Measurements from ENCODE around the gene PPP2R2D.

PPP2R2D gene

GRCh38 chr10:131998845-131999681 is 98.3 kb downstream of the PPP2R2D start:
- no peak overlapping the region for H3K4me3 ChIP-seq (ENCODE audit: low read depth, low read length)
- TF ChIP-seq CTCF (IDR thresholded peaks at IDR 0.05; ENCODE audit: low read depth, low read length), result no peak

GRCh38 chr10:132001238-132001972 is 100.6 kb downstream of the PPP2R2D start:
- TF ChIP-seq CTCF (IDR thresholded peaks at IDR 0.05; ENCODE audit: low read depth, low read length), result no peak

GRCh38 chr10:132002004-132002403 is 101.2 kb downstream of the PPP2R2D start:
- no peak overlapping the region for H3K4me3 ChIP-seq (ENCODE audit: low read depth, low read length)
- TF ChIP-seq CTCF (IDR thresholded peaks at IDR 0.05; ENCODE audit: low read depth, low read length), result no peak

More at GRCh38 chr10:132001238-132001972, 100.6 kb downstream of the PPP2R2D start:
- H3K4me3 ChIP-seq (ENCODE audit: low read depth, low read length), result no peak overlapping the region

GRCh38 chr10:132003282-132003924 is 102.6 kb downstream of the PPP2R2D start:
- no peak for TF ChIP-seq CTCF (IDR thresholded peaks at IDR 0.05; ENCODE audit: low read depth, low read length)
- H3K4me3 ChIP-seq (ENCODE audit: low read depth, low read length), result no peak overlapping the region

- TF ChIP-seq CTCF (IDR thresholded peaks at IDR 0.05; ENCODE audit: low read depth, low read length), result no peak
- no peak overlapping the region for H3K4me3 ChIP-seq (ENCODE audit: low read depth, low read length)
These were observed 103.2 kb downstream of the PPP2R2D start for GRCh38 chr10:132004052-132004451.

- TF ChIP-seq CTCF (IDR thresholded peaks at IDR 0.05; ENCODE audit: low read depth, low read length), result no peak
- no peak overlapping the region for H3K4me3 ChIP-seq (ENCODE audit: low read depth, low read length)
These were observed 104.3 kb downstream of the PPP2R2D start for GRCh38 chr10:132005147-132005546.

All from WI38 (cell line).